ENCODE results near the gene ANAPC2.

The ANAPC2 gene

DNA sequence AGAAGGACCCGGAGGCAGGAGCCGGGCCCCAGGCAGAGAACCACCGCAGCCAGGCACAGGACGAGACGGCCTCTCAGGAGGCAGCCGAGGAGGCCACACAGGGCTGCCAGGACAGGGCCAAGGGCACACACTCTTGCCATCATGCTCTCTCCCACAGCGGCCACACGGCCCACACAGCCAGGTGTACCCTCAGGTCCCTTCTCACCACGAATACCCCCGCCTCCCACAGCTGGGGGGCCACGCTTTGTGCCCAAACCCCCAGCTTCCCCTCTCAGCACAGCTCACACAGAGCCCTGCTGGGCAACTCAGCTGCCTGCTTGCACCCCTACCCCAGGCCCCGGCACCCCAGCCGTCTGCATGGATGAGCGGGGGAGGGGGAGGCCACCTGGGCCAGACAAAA, 5.4 kb upstream of the ANAPC2 start:
- no peak for DNase-seq (ENCODE audit: low read depth)
- H3K4me3 ChIP-seq (ENCODE audit: low read depth, low read length), result no peak overlapping the region
- TF ChIP-seq, protein P1, sequence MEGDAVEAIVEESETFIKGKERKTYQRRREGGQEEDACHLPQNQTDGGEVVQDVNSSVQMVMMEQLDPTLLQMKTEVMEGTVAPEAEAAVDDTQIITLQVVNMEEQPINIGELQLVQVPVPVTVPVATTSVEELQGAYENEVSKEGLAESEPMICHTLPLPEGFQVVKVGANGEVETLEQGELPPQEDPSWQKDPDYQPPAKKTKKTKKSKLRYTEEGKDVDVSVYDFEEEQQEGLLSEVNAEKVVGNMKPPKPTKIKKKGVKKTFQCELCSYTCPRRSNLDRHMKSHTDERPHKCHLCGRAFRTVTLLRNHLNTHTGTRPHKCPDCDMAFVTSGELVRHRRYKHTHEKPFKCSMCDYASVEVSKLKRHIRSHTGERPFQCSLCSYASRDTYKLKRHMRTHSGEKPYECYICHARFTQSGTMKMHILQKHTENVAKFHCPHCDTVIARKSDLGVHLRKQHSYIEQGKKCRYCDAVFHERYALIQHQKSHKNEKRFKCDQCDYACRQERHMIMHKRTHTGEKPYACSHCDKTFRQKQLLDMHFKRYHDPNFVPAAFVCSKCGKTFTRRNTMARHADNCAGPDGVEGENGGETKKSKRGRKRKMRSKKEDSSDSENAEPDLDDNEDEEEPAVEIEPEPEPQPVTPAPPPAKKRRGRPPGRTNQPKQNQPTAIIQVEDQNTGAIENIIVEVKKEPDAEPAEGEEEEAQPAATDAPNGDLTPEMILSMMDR (conservative IDR thresholded peaks at IDR 0.05; ENCODE audit: low read depth, low read length), result no peak

DNA sequence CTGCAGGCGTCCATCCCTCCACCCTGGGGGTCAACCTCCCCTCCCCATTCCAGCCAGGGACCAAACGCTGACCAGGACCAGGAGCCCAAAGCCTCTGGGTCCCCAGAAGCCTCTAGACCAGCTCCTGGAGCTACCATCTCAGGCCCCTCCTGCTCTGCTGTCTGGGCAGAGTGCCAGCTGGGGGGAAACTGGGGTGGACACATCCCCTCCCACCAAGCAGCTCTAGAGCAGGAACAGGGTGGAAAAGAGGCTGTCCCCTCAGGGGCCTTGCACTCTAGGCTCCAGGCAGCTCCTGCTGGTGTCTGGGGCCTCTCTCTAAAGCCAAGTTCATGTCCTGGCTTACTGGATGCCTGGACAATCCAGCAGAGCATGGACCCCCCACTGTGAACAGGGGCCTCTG, 4.5 kb upstream of the ANAPC2 start:
- TF ChIP-seq, protein P1 (conservative IDR thresholded peaks at IDR 0.05; ENCODE audit: low read depth, low read length), result no peak
- no peak overlapping the region for H3K4me3 ChIP-seq (ENCODE audit: low read depth, low read length)
- peak; percentile 19 for DNase-seq (ENCODE audit: low read depth)

DNA sequence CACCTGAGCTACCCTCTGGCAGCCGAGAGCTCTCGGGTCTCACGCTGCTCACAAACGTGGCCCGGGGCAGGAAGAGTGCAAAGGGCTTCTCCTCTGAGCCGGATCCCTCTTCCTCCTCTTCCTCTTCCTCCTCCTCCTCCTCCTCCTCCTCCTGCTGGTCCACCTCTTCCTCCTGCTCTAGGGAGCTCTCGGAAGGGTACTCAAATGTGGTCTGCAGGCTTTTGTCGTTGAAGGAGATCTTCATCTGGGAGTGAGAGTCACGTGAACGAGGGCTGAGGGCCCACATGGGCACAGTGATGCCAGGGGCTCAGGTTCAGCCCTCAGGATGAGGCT, 4.1 kb upstream of the ANAPC2 start:
- H3K4me3 ChIP-seq (ENCODE audit: low read depth, low read length), result no peak overlapping the region
- TF ChIP-seq, protein P1 (conservative IDR thresholded peaks at IDR 0.05; ENCODE audit: low read depth, low read length), result no peak
- no peak for DNase-seq (ENCODE audit: low read depth)

DNA sequence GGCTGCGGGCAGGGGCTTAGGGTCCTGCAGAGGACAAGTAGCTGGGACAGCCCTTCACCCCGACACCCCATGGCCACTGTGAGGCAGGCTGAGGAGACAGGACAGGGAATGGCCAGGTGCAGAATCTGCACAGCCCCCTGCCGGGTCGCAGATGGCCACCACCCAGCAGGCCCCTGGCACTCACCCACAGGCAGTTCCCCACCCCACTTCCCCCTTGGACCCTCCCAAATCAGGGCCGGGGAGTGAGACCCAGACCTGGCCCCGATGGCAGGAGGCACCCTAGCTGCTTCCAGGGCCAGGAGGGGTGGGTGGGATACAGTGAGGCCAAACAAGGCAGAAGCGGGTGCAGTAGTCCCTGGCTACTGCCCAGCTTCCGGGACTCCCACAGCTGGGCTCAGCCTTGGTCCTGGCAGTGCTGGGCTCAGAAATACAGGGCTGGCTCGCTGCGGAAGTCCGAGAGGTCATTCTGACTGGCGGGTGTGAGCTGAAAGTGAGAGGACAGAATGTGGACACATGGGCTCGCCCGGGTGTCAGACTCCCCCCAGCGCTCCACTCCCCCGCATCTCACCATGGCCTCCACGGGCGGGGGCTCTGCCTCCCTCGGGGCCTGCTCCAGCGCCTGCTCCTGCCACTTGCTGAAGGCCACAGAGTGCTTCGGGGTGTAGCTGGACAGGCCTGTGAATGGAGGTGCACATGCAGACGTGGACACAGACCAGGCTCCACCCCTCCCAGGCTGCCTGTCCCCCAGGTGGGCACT, 3.5 kb upstream of the ANAPC2 start:
- no peak overlapping the region for H3K4me3 ChIP-seq (ENCODE audit: low read depth, low read length)
- no peak for DNase-seq (ENCODE audit: low read depth)
- TF ChIP-seq, protein P1 (conservative IDR thresholded peaks at IDR 0.05; ENCODE audit: low read depth, low read length), result no peak

DNA sequence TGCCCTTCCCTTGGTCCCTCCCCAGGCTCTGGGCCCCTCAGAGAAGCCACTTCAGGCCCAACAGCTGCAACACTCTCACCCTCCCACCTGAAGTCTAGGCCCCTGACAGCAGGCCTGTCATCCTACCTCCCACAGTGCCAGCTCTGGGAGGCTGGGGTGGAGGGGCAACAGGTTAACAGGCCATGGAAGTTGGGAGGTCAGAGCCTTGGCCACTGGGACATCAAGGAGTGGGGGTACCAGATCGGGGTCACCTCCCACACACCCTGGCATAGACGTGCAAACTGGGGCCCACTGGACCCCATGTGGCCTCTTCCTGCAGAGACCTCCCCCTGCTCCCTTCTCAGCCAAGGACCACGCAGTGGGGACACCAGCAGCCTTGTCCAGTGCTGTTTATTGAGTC, 2.9 kb upstream of the ANAPC2 start:
- no peak overlapping the region for H3K4me3 ChIP-seq (ENCODE audit: low read depth, low read length)
- TF ChIP-seq, protein P1 (conservative IDR thresholded peaks at IDR 0.05; ENCODE audit: low read depth, low read length), result no peak
- DNase-seq (ENCODE audit: low read depth), result no peak

DNA sequence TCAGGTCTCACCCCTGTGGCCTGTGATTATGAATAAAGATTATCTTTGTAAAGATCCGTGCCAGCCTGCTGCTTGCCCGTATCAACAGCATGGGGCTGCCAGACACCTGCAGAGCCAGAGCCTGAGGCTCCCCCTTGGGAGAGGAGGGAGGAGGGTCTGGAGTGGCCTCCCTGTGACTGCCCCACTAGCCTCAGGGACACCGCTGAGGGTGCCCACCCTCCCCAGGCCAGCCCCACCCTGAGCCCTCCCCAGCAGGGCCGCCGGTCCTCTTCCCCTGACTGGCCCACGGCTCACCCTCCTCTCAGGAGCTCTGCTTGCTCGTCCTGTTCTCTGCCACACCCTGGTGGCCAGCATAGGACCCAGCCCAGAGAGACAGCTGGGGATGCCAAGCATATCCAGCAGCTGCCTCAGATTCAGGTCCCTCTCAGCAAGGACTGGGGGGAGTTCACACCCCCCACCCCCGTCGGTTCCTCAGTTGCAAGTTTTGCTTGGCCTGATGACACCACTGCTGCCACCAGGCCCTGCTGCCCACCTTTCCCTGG, 2.0 kb upstream of the ANAPC2 start:
- H3K4me3 ChIP-seq (ENCODE audit: low read depth, low read length), result no peak overlapping the region
- TF ChIP-seq, protein P1 (conservative IDR thresholded peaks at IDR 0.05; ENCODE audit: low read depth, low read length), result no peak
- DNase-seq (ENCODE audit: low read depth), result no peak
